HepG2 (cell line): Measurements from ENCODE around the gene EPHA10. TPM values are rescaled to one million over a fixed set of nuclear protein-coding genes. Genes with fewer than 3 reads are reported as not detected.

Source experiments
- ATM ChIP-seq: fragments of 450-650 bp; IDR thresholded peaks from 2 replicates; pipeline ENCODE4 v1.7.1; 2017; ENCODE audit warnings: mild to moderate bottlenecking, borderline replicate concordance
- CREB3 ChIP-seq: sonication (generic); formaldehyde crosslinking; IDR thresholded peaks from 2 replicates; pipeline ENCODE4 v1.5.0; 2020; ENCODE audit warnings: missing genetic modification reagents
- EP300 ChIP-seq, 3 experiments: sonication (generic) in 1 of 3; formaldehyde crosslinking in 1 of 3; IDR thresholded peaks; 2 replicates each; pipeline versions ENCODE4 v1.5.1 to v1.6.1; 2011 to 2020; ENCODE audit warnings: low read depth in 2 of 3, low read length in 2 of 3, borderline replicate concordance in 1 of 3, improper control_type of control experiment in 1 of 3, mild to moderate bottlenecking in 1 of 3, missing genetic modification reagents in 1 of 3, moderate library complexity in 1 of 3
- EZH2 ChIP-seq: conservative IDR thresholded peaks from 2 replicates; pipeline ENCODE4 v1.6.1; 2012; ENCODE audit warnings: mild to moderate bottlenecking, low read depth, low read length, moderate library complexity
- FOXO1 ChIP-seq: sonication (generic); formaldehyde crosslinking; IDR thresholded peaks from 2 replicates; pipeline ENCODE4 v1.4.0; 2020; ENCODE audit warnings: missing genetic modification reagents
- GATAD1 ChIP-seq: IDR thresholded peaks from 2 replicates; pipeline ENCODE4 v1.6.1; 2016; ENCODE audit warnings: missing genetic modification reagents, missing compliant biosample characterization
- HOXA7 ChIP-seq: sonication (generic); formaldehyde crosslinking; IDR thresholded peaks from 2 replicates; pipeline ENCODE4 v1.8.1; 2022; ENCODE audit warnings: mild to moderate bottlenecking, missing genetic modification reagents, moderate library complexity
- MAF1 ChIP-seq: sonication (generic); formaldehyde crosslinking; IDR thresholded peaks from 2 replicates; pipeline ENCODE4 v1.5.0; 2020; ENCODE audit warnings: missing genetic modification reagents, borderline replicate concordance
- MIER3 ChIP-seq: IDR thresholded peaks from 2 replicates; pipeline ENCODE4 v1.6.1; 2016; ENCODE audit warnings: missing compliant biosample characterization, borderline replicate concordance
- POLR2AphosphoS2 ChIP-seq: IDR thresholded peaks from 2 replicates; pipeline ENCODE4 v1.6.1; 2011; ENCODE audit warnings: low read depth, low read length, improper control_type of control experiment
- RAD21 ChIP-seq: fragments of 450-650 bp; formaldehyde crosslinking; IDR thresholded peaks from 2 replicates; pipeline ENCODE4 v1.5.0; 2020; ENCODE audit warnings: mild to moderate bottlenecking
- RFXANK ChIP-seq: IDR thresholded peaks from 2 replicates; pipeline ENCODE4 v1.6.1; 2016
- SMAD1 ChIP-seq: sonication (generic); formaldehyde crosslinking; IDR thresholded peaks from 2 replicates; pipeline ENCODE4 v1.4.0; 2020; ENCODE audit warnings: missing genetic modification reagents, low read depth, mild to moderate bottlenecking, borderline replicate concordance
- YEATS2 ChIP-seq: sonication (generic); formaldehyde crosslinking; IDR thresholded peaks from 2 replicates; pipeline ENCODE4 v1.4.0; 2020; ENCODE audit warnings: missing genetic modification reagents, borderline replicate concordance
- ZBTB21 ChIP-seq: sonication (generic); formaldehyde crosslinking; IDR thresholded peaks from 2 replicates; pipeline ENCODE4 v1.4.0; 2020; ENCODE audit warnings: missing genetic modification reagents
- ZBTB43 ChIP-seq: sonication (generic); formaldehyde crosslinking; conservative IDR thresholded peaks from 2 replicates; pipeline ENCODE4 v1.4.0; 2020; ENCODE audit warnings: missing genetic modification reagents
- ZNF33A ChIP-seq: sonication (generic); formaldehyde crosslinking; IDR thresholded peaks from 2 replicates; pipeline ENCODE4 v1.5.1; 2020; ENCODE audit warnings: missing genetic modification reagents, mild to moderate bottlenecking, moderate library complexity, borderline replicate concordance
- ZNF558 ChIP-seq: sonication (generic); formaldehyde crosslinking; IDR thresholded peaks from 2 replicates; pipeline ENCODE4 v1.9.0; 2022; ENCODE audit warnings: mild to moderate bottlenecking, missing genetic modification reagents, borderline replicate concordance
- polyA plus RNA-seq, 8 experiments: library from polyadenylated mRNA; depleted of rRNA in 3 of 8; stranded (reverse) in 7 of 8; unstranded in 1 of 8; fragments of >200 nt; fragmentation: Illumina TruSeq in 4 of 8; extraction: Trizol in 4 of 8; gene quantifications; 2 replicates each; pipeline versions ENCODE4 v1.2.1 to v1.2.3, GENCODE V29; 2011 to 2016; ENCODE audit warnings: low read depth in 4 of 8, missing spikeins in 1 of 8, mixed read lengths in 1 of 8; ENCODE audit not compliant: insufficient read depth in 1 of 8
- total RNA-seq, 5 experiments: library from RNA; depleted of rRNA; stranded (reverse); fragments of >200 nt; fragmentation: Illumina TruSeq; extraction: Trizol; gene quantifications; 2 replicates each; pipeline ENCODE4 v1.2.3, GENCODE V29; 2016; ENCODE audit warnings: low read depth in 1 of 5
- TF ChIP-seq, protein P1 (sequence below): sonication (generic); formaldehyde crosslinking; IDR thresholded peaks from 2 replicates; pipeline ENCODE4 v1.4.0; 2020; ENCODE audit warnings: missing genetic modification reagents
- TF ChIP-seq, protein P2 (sequence below): sonication (generic); formaldehyde crosslinking; IDR thresholded peaks from 2 replicates; pipeline ENCODE4 v1.5.1; 2020; ENCODE audit warnings: missing genetic modification reagents, mild to moderate bottlenecking, borderline replicate concordance
- TF ChIP-seq, protein P3 (sequence below): sonication (generic); formaldehyde crosslinking; IDR thresholded peaks from 2 replicates; pipeline ENCODE4 v1.8.0; 2022; ENCODE audit warnings: missing genetic modification reagents, mild to moderate bottlenecking, moderate library complexity, borderline replicate concordance

Gene EPHA10
- total and polyA plus RNA-seq, 2 of the 13 experiments (the other 11 are each of a cell fraction or from before 2014, with no cell fraction given), result 0.11 to 0.58 TPM

DNA sequence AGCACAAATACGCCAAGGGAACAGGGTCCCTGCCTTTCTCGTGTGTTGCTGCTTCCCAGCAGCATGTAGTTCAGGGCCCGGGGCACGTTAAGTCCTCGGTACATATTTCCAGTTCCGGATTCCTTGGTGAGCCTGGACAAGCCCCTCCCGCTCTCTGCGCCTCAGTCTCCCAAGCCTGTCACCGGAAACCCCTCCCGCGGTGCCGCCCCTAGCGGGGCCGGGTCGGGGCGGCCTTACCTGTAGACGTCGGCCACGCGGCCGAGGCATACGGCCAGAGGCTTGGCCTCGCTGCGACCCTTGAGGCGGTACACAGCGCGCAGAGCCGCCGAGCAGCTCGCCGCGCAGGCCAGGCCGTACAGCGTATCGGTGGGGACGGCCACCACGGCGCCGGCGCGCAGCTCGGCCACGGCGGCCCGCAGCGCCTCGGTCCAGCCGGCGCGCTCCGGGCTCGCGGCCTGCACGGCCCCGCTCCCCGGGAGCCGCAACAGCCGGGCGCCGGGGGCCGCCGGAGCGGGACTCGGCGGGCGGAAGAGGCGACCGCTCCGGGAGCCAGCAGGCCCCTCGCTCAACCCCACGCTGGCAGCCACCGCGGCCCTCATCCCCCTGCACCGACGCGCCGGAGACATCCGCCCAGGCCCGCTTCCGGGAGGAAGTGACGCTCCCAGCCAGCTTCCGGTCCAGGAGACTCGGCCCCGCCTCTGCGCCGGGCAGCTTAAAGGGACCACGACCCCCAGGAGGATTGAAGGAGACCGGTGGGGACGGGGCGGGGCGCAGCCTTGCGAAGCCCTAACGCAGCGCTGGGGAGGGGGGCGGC, 42.8 kb upstream of the EPHA10 start, which contains the start of the genes C1orf122 and YRDC (continued):
- 0 out of 2 replicates have a peak, but pooled peaks have one; percentile 15 for TF ChIP-seq YEATS2
- 0 out of 2 replicates have a peak, but pooled peaks have one; percentile 11 for TF ChIP-seq CREB3
- no peak for TF ChIP-seq EP300 (IDR thresholded peaks at IDR 0.05; ENCODE audit: low read depth in 2 of 2, low read length in 2 of 2)
- no peak for TF ChIP-seq EP300 (CRISPR knock-in tag; IDR thresholded peaks at IDR 0.05; ENCODE audit: borderline replicate concordance)
- peak; percentile 83 for TF ChIP-seq GATAD1
- TF ChIP-seq ZBTB43 (CRISPR knock-in tag), result no peak
- peak; percentile 40; the same call in 1 of the 2 replicates for TF ChIP-seq RAD21 (CRISPR knock-in tag)
- TF ChIP-seq POLR2AphosphoS2, result no peak
- no peak for TF ChIP-seq RFXANK
- TF ChIP-seq MAF1 (CRISPR knock-in tag), result no peak
- TF ChIP-seq, protein P1, sequence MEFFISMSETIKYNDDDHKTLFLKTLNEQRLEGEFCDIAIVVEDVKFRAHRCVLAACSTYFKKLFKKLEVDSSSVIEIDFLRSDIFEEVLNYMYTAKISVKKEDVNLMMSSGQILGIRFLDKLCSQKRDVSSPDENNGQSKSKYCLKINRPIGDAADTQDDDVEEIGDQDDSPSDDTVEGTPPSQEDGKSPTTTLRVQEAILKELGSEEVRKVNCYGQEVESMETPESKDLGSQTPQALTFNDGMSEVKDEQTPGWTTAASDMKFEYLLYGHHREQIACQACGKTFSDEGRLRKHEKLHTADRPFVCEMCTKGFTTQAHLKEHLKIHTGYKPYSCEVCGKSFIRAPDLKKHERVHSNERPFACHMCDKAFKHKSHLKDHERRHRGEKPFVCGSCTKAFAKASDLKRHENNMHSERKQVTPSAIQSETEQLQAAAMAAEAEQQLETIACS, result no peak
- no peak for TF ChIP-seq EZH2
- TF ChIP-seq, protein P2, sequence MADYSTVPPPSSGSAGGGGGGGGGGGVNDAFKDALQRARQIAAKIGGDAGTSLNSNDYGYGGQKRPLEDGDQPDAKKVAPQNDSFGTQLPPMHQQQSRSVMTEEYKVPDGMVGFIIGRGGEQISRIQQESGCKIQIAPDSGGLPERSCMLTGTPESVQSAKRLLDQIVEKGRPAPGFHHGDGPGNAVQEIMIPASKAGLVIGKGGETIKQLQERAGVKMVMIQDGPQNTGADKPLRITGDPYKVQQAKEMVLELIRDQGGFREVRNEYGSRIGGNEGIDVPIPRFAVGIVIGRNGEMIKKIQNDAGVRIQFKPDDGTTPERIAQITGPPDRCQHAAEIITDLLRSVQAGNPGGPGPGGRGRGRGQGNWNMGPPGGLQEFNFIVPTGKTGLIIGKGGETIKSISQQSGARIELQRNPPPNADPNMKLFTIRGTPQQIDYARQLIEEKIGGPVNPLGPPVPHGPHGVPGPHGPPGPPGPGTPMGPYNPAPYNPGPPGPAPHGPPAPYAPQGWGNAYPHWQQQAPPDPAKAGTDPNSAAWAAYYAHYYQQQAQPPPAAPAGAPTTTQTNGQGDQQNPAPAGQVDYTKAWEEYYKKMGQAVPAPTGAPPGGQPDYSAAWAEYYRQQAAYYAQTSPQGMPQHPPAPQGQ (CRISPR knock-in tag), result no peak
- TF ChIP-seq ZNF33A (CRISPR knock-in tag), result no peak
- no peak for TF ChIP-seq ZNF558 (CRISPR knock-in tag)
- no peak for TF ChIP-seq SMAD1 (CRISPR knock-in tag)
- TF ChIP-seq, protein P3, sequence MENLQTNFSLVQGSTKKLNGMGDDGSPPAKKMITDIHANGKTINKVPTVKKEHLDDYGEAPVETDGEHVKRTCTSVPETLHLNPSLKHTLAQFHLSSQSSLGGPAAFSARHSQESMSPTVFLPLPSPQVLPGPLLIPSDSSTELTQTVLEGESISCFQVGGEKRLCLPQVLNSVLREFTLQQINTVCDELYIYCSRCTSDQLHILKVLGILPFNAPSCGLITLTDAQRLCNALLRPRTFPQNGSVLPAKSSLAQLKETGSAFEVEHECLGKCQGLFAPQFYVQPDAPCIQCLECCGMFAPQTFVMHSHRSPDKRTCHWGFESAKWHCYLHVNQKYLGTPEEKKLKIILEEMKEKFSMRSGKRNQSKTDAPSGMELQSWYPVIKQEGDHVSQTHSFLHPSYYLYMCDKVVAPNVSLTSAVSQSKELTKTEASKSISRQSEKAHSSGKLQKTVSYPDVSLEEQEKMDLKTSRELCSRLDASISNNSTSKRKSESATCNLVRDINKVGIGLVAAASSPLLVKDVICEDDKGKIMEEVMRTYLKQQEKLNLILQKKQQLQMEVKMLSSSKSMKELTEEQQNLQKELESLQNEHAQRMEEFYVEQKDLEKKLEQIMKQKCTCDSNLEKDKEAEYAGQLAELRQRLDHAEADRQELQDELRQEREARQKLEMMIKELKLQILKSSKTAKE, result no peak
- TF ChIP-seq MIER3, result no peak
- TF ChIP-seq ZBTB21 (CRISPR knock-in tag), result no peak
- TF ChIP-seq ATM, result no peak
- no peak for TF ChIP-seq HOXA7
- peak; percentile 6; the same call in 1 of the 2 replicates for TF ChIP-seq FOXO1 (CRISPR knock-in tag)
